GM12892 (cell line): ENCODE data around the gene CREBL2.

Experiments
- POLR2A ChIP-seq: IDR thresholded peaks from 2 replicates; pipeline ENCODE4 v1.6.1; 2011; ENCODE audit warnings: low read depth, low read length, control low read depth
- TAF1 ChIP-seq: IDR thresholded peaks from 2 replicates; pipeline ENCODE4 v1.6.1; 2011; ENCODE audit warnings: low read depth, mild to moderate bottlenecking, control low read depth, low read length, borderline replicate concordance

DNA sequence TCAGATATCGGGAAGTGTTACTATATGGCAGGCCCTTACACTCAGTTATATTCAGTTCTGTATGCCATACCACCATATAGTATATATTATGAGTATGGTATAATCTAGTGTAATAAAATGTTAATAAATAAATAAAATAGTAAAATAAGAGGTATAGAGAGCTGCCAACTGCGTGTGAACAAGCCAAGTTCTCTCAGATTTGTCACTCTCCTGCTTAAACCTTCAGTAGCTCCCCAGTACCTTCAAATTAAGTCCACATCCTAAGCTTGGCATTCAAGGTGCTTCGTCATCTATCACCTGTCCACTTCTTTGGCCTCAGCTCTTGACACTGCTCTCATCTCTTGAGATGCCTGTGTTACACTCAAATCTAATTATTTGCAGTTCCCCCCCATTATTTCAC, 12.8 kb upstream of the CREBL2 start:
- TF ChIP-seq TAF1 = no peak
- TF ChIP-seq POLR2A = no peak
